Esophagus squamous epithelium (tissue), 5 donors: ENCODE results near the gene SOX18. TPM values are rescaled to one million over a fixed set of nuclear protein-coding genes. Genes with fewer than 3 reads are reported as not detected.

Experiments used
- DNase-seq: peaks from one replicate; lab custom pipeline; 2025; lab: John Stamatoyannopoulos, UW
- H3K27ac ChIP-seq, 4 donors: fragments of 200-600 bp; sonication (generic); one replicate each; pipeline ENCODE4 v1.5.1; 2016 to 2019; ENCODE audit warnings: mild to moderate bottlenecking in 1 of 4
- H3K27me3 ChIP-seq, 4 donors: fragments of 200-600 bp; sonication (generic); 1 replicate in 3 of 4; 2 replicates in 1 of 4; pipeline versions ENCODE4 v1.5.1 to v1.6.0; 2017 to 2021; ENCODE audit warnings: antibody characterized with exemption in 1 of 4
- H3K36me3 ChIP-seq, 3 donors: fragments of 200-600 bp; sonication (generic); one replicate each; pipeline ENCODE4 v1.5.1; 2016 to 2019
- H3K4me1 ChIP-seq, 3 donors: fragments of 200-600 bp; sonication (generic); one replicate each; pipeline ENCODE4 v1.5.1; 2017 to 2019
- H3K4me3 ChIP-seq, 4 donors: fragments of 200-600 bp; sonication (generic); 1 replicate in 3 of 4; 2 replicates in 1 of 4; pipeline ENCODE4 v1.5.1; 2016 to 2019; ENCODE audit warnings: mild to moderate bottlenecking in 2 of 4, moderate library complexity in 1 of 4
- H3K9me3 ChIP-seq, 3 donors: fragments of 200-600 bp; sonication (generic); one replicate each; pipeline ENCODE4 v1.5.1; 2016 to 2019
- POLR2A ChIP-seq, 4 donors: fragments of 450-650 bp; IDR thresholded peaks; one replicate each; pipeline ENCODE4 v1.6.1; 2017; ENCODE audit warnings: antibody characterized with exemption in 4 of 4, mild to moderate bottlenecking in 4 of 4, moderate library complexity in 3 of 4
- WGBS, 2 donors: methylation state at CpG; one replicate each; pipeline ENCODE4 v1.1.5; 2018; 5-methylcytosine and 5-hydroxymethylcytosine counted together
- intact Hi-C: fragments of 100-400 bp; cut with DNase I; formaldehyde crosslinking; loops from one replicate; pipeline ENCODE4 v1.15.0; 2022
- total RNA-seq, 4 donors: library from RNA; depleted of rRNA; stranded (reverse); fragments of >200 nt; gene quantifications; one replicate each; pipeline ENCODE4 v1.1.0, GENCODE V29; 2016
- TF ChIP-seq, protein P1 (sequence below), 6 experiments: fragments of 450-650 bp in 4 of 6; fragments of 200-600 bp in 2 of 6; sonication (generic) in 2 of 6; IDR thresholded peaks; one replicate each; pipeline ENCODE4 v1.5.1; 2016 to 2019; ENCODE audit warnings: antibody characterized with exemption in 6 of 6, mild to moderate bottlenecking in 4 of 6, moderate library complexity in 4 of 6
- donor health status: DM: yes; HTN: yes; CAD: no.

The SOX18 gene
- total RNA-seq, 4 donors from 2014 or later: 1.3 to 4.5 (median 3.9) TPM

DNA sequence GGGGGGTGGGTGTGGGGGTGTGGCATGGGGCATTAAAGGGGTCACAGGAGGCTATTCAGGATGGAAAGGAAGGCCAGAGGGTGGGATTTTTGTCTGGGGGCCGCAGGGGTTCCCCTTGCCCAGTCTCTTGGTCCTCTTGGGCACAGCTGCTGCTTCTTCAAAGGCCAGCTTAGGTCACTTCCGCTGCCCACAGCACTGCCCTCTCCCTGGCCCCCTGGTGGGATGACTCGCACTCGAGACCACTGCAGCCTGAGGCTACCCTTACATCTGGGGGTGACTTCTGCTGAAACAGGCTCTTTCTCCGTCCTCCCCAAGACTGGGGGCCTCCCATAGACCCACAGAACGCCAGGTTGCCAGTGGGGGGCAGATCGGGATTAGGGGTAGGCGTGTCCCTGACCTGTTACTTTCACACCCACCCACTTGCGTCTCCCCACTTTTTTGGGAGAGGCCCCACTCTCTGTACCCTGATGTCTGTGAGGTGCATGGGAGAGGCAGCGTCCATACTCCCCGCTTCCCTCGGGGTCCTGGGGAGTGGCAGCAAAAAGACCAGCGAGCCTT is 33.5 kb upstream of the SOX18 start:
- Histone ChIP-seq H3K4me3 (peak overlapping the region in 3 of 4 donors; percentile 31 to 83 (median 62)), H3K27me3 (peaks cover 0 to 59% (median 9%) of the 10 kb centered on the region in 4 donors), H3K36me3 (no peaks in the 10 kb centered on the region), H3K9me3 (no peaks in the 10 kb centered on the region), H3K4me1 (peaks cover 28 to 66% (median 31%) of the 10 kb centered on the region in 3 donors), H3K27ac (no peak overlapping the region)
- WGBS, 2 donors: 29% methylated on average over 3 of the region's 13 CpGs; no CpG with 5 or more reads in 1 of the 2 donors
- intact Hi-C loops: no loop called here
- TF ChIP-seq, protein P1, sequence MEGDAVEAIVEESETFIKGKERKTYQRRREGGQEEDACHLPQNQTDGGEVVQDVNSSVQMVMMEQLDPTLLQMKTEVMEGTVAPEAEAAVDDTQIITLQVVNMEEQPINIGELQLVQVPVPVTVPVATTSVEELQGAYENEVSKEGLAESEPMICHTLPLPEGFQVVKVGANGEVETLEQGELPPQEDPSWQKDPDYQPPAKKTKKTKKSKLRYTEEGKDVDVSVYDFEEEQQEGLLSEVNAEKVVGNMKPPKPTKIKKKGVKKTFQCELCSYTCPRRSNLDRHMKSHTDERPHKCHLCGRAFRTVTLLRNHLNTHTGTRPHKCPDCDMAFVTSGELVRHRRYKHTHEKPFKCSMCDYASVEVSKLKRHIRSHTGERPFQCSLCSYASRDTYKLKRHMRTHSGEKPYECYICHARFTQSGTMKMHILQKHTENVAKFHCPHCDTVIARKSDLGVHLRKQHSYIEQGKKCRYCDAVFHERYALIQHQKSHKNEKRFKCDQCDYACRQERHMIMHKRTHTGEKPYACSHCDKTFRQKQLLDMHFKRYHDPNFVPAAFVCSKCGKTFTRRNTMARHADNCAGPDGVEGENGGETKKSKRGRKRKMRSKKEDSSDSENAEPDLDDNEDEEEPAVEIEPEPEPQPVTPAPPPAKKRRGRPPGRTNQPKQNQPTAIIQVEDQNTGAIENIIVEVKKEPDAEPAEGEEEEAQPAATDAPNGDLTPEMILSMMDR (IDR thresholded peaks at IDR 0.05): no peak
- TF ChIP-seq POLR2A (IDR thresholded peaks at IDR 0.05): no peak
- DNase-seq: no peak

DNA sequence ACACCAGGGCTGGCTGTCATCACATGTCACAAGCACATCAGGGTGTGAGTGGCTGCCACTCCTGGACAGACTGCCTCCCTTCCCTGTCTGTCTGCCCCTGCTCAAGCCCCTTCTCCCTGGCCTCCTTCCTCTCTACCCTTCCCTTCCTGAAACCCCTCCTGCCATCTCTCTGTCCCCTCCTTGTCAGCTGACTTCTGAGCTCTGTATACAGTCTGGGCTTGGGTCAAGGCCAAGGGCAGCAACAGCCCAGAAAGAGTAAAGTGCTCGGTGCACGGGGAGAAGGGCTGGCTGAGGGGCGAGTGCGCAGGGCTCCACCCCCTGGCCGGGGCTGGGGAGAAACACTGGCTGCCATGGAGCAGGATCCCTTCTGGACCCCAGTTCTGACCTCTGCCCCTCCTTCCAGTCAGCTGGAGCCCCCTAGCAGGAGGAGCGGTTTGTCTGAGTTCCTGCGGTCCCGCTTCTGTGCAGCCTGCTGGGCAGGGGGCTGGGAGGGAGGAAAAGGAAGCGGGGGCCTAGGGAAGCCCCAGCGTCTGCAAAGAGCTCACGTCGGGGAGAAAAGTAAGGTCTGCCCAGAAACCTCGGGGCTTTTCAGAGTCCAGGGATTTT is 32.8 kb upstream of the SOX18 start:
- no peak for DNase-seq
- no peak overlapping the region for H3K27ac ChIP-seq
- H3K27me3 ChIP-seq: peaks cover 0 to 55% (median 9%) of the 10 kb centered on the region in 4 donors
- intact Hi-C loops: no loop called here
- H3K4me1 ChIP-seq: peaks cover 31 to 73% (median 37%) of the 10 kb centered on the region in 3 donors
- H3K4me3 ChIP-seq: no peak overlapping the region
- H3K9me3 ChIP-seq: no peaks in the 10 kb centered on the region
- TF ChIP-seq, protein P1 (IDR thresholded peaks at IDR 0.05): no peak
- no peak for TF ChIP-seq POLR2A (IDR thresholded peaks at IDR 0.05)
- no peaks in the 10 kb centered on the region for H3K36me3 ChIP-seq
- 4 to 27% methylated on average over 5 of the region's 13 CpGs for WGBS, 2 donors

DNA sequence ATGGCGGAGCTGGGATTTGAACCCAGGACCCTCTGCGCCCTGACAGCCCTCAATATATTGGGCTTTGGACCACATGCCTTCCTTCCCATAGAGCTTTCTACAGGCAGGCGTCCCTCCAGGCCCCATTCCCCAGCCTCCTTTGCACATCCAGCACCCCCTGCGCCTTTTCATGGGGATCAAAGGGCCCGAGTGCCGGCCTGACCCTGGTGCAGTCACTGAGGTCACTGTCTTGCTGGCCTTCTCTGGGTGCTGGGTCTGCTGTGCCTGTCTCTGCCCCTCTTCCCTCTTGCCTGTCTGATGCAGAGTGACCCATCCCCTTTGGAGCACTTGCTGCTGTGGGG is 32.2 kb upstream of the SOX18 start:
- no peaks in the 10 kb centered on the region for H3K36me3 ChIP-seq
- no peak overlapping the region for H3K4me3 ChIP-seq
- DNase-seq: no peak
- H3K27me3 ChIP-seq: peaks cover 0 to 51% (median 9%) of the 10 kb centered on the region in 4 donors
- peaks cover 31 to 79% (median 41%) of the 10 kb centered on the region in 3 donors for H3K4me1 ChIP-seq
- no peaks in the 10 kb centered on the region for H3K9me3 ChIP-seq
- no peak overlapping the region for H3K27ac ChIP-seq
- no peak for TF ChIP-seq POLR2A (IDR thresholded peaks at IDR 0.05)
- TF ChIP-seq, protein P1 (IDR thresholded peaks at IDR 0.05): no peak
- intact Hi-C loops: no loop called here
- 85 to 94% methylated on average over 4 to 5 of the region's 6 CpGs for WGBS, 2 donors

DNA sequence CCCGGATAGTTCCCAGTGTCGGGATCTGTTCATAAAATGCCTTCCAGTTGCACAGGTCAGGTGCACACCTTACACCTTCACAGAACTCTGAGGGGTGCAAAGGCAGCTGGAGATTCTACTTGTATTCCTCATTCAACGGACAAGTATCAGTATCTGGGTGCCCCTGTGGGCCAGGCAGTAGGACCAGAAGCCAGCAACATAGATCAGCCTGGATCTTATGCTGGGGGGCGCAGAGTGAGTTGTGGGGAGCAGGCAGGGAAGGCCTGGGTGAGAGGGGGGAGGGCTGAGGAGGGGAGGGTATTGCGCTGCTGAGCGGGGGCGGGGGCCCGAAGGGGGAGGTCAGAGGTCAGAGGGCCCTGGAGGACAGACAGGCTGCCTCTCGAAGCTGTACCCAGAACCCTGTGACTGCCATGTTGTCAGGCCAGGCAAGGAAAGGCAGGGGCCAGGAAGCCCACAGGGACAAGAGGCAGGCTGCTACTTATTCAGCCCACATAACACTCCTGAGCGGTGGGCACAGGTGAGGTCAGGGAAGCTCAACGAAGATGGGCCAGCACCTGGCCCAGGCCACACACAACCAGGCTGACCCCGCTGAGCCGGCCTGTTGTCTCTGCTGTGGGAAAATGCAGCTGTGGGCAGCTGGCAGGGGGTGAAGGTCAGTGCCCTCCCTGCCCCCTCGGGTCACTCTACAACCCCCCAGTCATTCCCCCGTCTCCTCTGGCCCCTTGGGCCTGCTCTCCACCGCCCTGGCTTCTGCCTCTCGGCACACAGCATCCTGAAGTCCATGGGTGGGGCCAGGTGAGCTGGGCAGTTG is 31.6 kb upstream of the SOX18 start:
- H3K9me3 ChIP-seq: no peaks in the 10 kb centered on the region
- WGBS, 2 donors: 55 to 91% methylated on average over 6 to 8 of the region's 17 CpGs
- peak overlapping the region in 3 of 4 donors; percentile 59 to 89 (median 80) for H3K4me3 ChIP-seq
- no peak for DNase-seq
- H3K27ac ChIP-seq: peak overlapping the region in 2 of 4 donors; percentile 88 to 91
- H3K36me3 ChIP-seq: no peaks in the 10 kb centered on the region
- intact Hi-C loops: no loop called here
- H3K4me1 ChIP-seq: peaks cover 31 to 85% (median 44%) of the 10 kb centered on the region in 3 donors
- peaks cover 0 to 48% (median 9%) of the 10 kb centered on the region in 4 donors for H3K27me3 ChIP-seq
- TF ChIP-seq, protein P1 (IDR thresholded peaks at IDR 0.05): no peak
- TF ChIP-seq POLR2A (IDR thresholded peaks at IDR 0.05): no peak
